Effector memory CD4-positive, alpha-beta T cell (primary cell): ENCODE data around the gene ICOSLG.
"Not testable (repeated sequence)": the region's sequence is repeated elsewhere in the genome, so short reads cannot be mapped to it uniquely, and the experiment has no call there.

ENCODE experiments used
- DNase-seq, 3 donors: peaks; one replicate each; pipeline ENCODE4 v3.0.0-alpha.2; 2020
- H3K27ac ChIP-seq: 2 replicates; pipeline ENCODE4 v1.7.0; 2013; ENCODE audit warnings: mild to moderate bottlenecking, low read length, moderate library complexity; ENCODE audit not compliant: insufficient read depth, poor library complexity, severe bottlenecking
- H3K27me3 ChIP-seq: replicated peaks from 2 replicates; pipeline ENCODE4 v1.7.0; 2013; ENCODE audit warnings: mild to moderate bottlenecking, low read length; ENCODE audit not compliant: insufficient read depth, control insufficient read depth, poor library complexity, severe bottlenecking
- H3K36me3 ChIP-seq: 2 replicates; pipeline ENCODE4 v1.7.0; 2013; ENCODE audit warnings: mild to moderate bottlenecking, low read length, moderate library complexity; ENCODE audit not compliant: control insufficient read depth, insufficient read depth
- H3K4me1 ChIP-seq: 2 replicates; pipeline ENCODE4 v1.7.0; 2013; ENCODE audit warnings: low read length, mild to moderate bottlenecking; ENCODE audit not compliant: control insufficient read depth, insufficient read depth, poor library complexity, severe bottlenecking
- H3K4me3 ChIP-seq: 2 replicates; pipeline ENCODE4 v1.7.0; 2013; ENCODE audit warnings: low read length, low read depth, mild to moderate bottlenecking; ENCODE audit not compliant: insufficient read depth, poor library complexity, severe bottlenecking
- H3K9me3 ChIP-seq: 2 replicates; pipeline ENCODE4 v1.7.0; 2013; ENCODE audit warnings: mild to moderate bottlenecking, low read length, moderate library complexity; ENCODE audit not compliant: control insufficient read depth
- total RNA-seq, 3 donors: gene quantifications; one replicate each; lab custom pipeline; 2026; lab: John Stamatoyannopoulos, UW

Gene ICOSLG
- 2.0 to 4.3 (median 3.9) reads per million in 3 donors for total RNA-seq

- not testable (repeated sequence) for H3K36me3 ChIP-seq, H3K4me3 ChIP-seq, H3K27ac ChIP-seq, DNase-seq, H3K4me1 ChIP-seq, H3K27me3 ChIP-seq, H3K9me3 ChIP-seq
Measured at GRCh38 chr21:44240842-44241241, at the start of gene ICOSLG. ICOSLG (minus strand) TSS chr21:44240943; CDS start chr21:44240817, 126 bp downstream.

GRCh38 chr21:44289381-44290010, 48.8 kb upstream of the ICOSLG start:
- no peak for DNase-seq
- Histone ChIP-seq H3K36me3 (no peaks in the 10 kb centered on the region), H3K27me3 (no peaks in the 10 kb centered on the region)

GRCh38 chr21:44288251-44289110, 47.7 kb upstream of the ICOSLG start:
- Histone ChIP-seq H3K4me3 (no peak overlapping the region), H3K27ac (no peak overlapping the region), H3K4me1 (peaks cover 8% of the 10 kb centered on the region), H3K9me3 (no peaks in the 10 kb centered on the region), H3K36me3 (no peaks in the 10 kb centered on the region), H3K27me3 (no peaks in the 10 kb centered on the region)
- DNase-seq = no peak

More at GRCh38 chr21:44289381-44290010, 48.8 kb upstream of the ICOSLG start:
- Histone ChIP-seq H3K4me1 (peaks cover 15% of the 10 kb centered on the region), H3K4me3 (no peak overlapping the region), H3K27ac (no peak overlapping the region), H3K9me3 (no peaks in the 10 kb centered on the region)

GRCh38 chr21:44286716-44287632, 46.2 kb upstream of the ICOSLG start:
- Histone ChIP-seq H3K27ac (no peak overlapping the region), H3K4me3 (no peak overlapping the region), H3K36me3 (no peaks in the 10 kb centered on the region), H3K9me3 (no peaks in the 10 kb centered on the region), H3K4me1 (no peaks in the 10 kb centered on the region), H3K27me3 (no peaks in the 10 kb centered on the region)
- DNase-seq = no peak

- Histone ChIP-seq H3K4me3 (no peak overlapping the region), H3K27me3 (no peaks in the 10 kb centered on the region)
- DNase-seq = no peak
Measured at GRCh38 chr21:44286086-44286715, 45.5 kb upstream of the ICOSLG start.

GRCh38 chr21:44285138-44285992, 44.6 kb upstream of the ICOSLG start, which contains the start of gene AIRE:
AIRE (plus strand) TSS chr21:44285876; CDS start chr21:44286007, 131 bp downstream.
- no peak within 1 kb of the TSS for H3K27ac ChIP-seq
- H3K36me3 ChIP-seq = no peaks in the 10 kb centered on the region
- H3K4me3 ChIP-seq = no peak within 1 kb of the TSS
- no peaks in the 10 kb centered on the region for H3K4me1 ChIP-seq
- H3K27me3 ChIP-seq = no peaks in the 10 kb centered on the region
- no peak for DNase-seq
- H3K9me3 ChIP-seq = no peaks in the 10 kb centered on the region

More at GRCh38 chr21:44286086-44286715, 45.5 kb upstream of the ICOSLG start:
- no peak overlapping the region for H3K27ac ChIP-seq
- no peaks in the 10 kb centered on the region for H3K36me3 ChIP-seq
- H3K4me1 ChIP-seq = no peaks in the 10 kb centered on the region
- no peaks in the 10 kb centered on the region for H3K9me3 ChIP-seq

GRCh38 chr21:44283948-44284347, 43.2 kb upstream of the ICOSLG start:
- H3K27me3 ChIP-seq = no peaks in the 10 kb centered on the region
- no peak overlapping the region for H3K4me3 ChIP-seq
- no peaks in the 10 kb centered on the region for H3K9me3 ChIP-seq
- H3K36me3 ChIP-seq = no peaks in the 10 kb centered on the region
- no peaks in the 10 kb centered on the region for H3K4me1 ChIP-seq
- H3K27ac ChIP-seq = no peak overlapping the region
- no peak for DNase-seq

- H3K4me1 ChIP-seq, H3K4me3 ChIP-seq, H3K27me3 ChIP-seq, H3K27ac ChIP-seq, H3K36me3 ChIP-seq, DNase-seq, H3K9me3 ChIP-seq: not testable (repeated sequence)
Measured at GRCh38 chr21:44283211-44283785, 42.6 kb upstream of the ICOSLG start.
